Measurements from ENCODE around the gene USP6NL.
A peak's percentile ranks its signal among the peaks of the same experiment; 100 is the strongest.
"Not testable (repeated sequence)": the region's sequence is repeated elsewhere in the genome, so short reads cannot be mapped to it uniquely, and the experiment has no call there.

USP6NL gene

DNA sequence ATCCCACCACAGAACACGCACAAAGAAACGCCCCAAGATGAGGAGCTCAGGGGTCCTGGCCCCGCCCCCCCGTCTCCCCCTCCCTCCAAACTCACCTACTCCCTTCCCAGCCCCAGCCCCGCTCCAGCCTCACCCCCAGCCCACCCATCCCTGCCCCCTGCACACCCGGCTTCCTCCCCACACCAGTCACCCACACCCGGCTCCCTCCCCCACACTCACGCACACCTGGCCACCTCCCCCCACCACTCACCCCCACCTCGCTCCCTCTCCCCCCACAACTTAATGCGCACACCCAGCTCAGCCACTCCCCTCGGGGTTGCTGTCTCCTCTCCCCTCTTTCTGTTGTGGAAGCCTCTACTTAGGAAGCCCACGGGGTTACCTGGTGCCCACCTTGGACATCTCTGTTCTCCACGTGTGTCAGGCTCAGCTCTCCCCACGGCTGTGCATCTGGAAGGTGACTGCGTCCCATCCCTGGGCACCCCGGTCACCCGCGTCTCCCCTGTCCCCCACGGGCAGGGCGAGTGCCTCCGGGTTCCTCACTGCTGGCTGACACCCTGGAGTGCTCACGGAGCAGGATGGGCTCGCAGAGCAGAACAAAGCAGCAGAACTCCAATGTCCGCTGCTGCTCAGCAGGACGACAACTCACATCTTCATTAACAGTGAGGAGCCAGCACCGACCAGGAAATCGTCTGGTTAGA is 166.8 kb downstream of the USP6NL start:
- DNase-seq (ENCODE audit: low read depth) = no peak

DNA sequence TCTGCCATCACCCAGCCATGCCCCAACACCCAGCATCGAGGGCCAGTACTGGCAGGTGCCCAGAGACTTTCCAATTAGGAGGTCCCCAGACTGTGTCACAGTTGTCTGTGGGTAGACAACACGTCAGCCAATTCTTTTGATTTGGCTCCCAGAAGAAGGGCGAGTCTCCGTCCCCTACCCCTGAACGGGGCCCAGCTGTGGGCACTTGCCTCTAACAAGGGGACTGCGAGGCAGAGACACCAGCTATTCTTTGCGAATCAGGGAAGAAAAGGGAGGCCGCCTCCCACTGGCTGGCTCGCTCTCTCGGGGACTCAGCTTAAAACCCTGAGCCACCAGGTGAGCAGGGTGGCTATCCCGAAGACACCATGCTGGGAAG is 167.3 kb downstream of the USP6NL start:
- no peak for DNase-seq (ENCODE audit: low read depth)

DNA sequence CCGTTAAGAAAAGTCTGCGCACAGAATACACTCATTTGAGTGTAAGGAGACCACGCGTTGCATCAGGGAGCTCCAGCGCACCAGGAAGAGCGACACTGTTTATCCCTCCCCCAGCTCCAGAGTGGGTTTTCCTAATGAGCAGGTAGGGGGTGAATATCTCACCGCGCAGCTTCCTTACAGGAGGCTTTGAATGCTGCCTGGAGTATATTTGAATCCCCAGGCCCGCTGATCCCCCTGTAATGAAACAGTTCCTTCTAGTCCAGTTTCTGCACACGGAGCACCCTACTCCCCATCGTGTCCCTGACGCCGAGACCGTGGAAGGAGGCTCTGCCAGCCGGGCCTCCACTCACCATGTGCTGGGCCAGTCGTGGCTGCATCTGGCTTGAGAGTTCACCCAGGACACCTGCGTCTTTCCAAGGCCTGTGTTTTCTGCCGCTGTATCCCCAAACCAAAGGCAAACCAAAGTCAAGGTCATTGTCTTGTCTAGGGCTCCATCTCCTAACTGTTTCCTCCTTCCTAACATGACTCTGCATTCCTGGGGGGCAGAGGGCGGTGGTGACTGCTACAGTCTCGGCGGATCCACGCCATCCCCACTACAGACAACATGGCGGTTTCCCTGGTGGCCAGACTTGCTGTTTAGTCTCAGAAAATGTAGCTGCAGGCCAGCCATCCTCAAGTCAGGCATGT is 167.8 kb downstream of the USP6NL start:
- DNase-seq (ENCODE audit: low read depth) = no peak

- no peak for DNase-seq (ENCODE audit: low read depth)
These were observed 169.3 kb downstream of the USP6NL start for GRCh38 chr10:11442001-11442773.

GRCh38 chr10:11441151-11441535 is 170.3 kb downstream of the USP6NL start:
- DNase-seq (ENCODE audit: low read depth) = no peak

GRCh38 chr10:11440250-11441150 is 170.9 kb downstream of the USP6NL start:
- DNase-seq (ENCODE audit: low read depth) = no peak

GRCh38 chr10:11439523-11440053 is 171.9 kb downstream of the USP6NL start:
- DNase-seq (ENCODE audit: low read depth) = no peak

GRCh38 chr10:11437391-11438142 is 173.9 kb downstream of the USP6NL start:
- DNase-seq (ENCODE audit: low read depth) = no peak

DNA sequence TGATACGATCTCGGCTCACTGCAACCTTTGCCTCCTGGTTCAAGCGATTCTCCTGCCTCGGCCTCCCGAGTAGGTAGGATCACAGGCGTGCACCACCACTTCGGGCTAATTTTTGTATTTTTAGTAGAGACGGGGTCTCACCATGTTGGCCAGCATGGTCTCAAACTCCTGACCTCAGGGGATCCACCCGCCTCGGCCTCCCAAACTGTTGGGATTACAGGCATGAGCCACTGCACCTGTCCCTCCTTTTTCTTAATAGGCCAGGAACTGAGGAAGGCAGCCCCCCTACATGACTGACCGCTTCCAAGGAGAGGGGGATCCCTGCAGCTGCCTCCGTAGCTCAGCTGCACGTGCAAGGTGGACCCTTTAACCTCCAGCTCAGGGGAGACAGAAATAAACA is 175.0 kb downstream of the USP6NL start:
- not testable (repeated sequence) for DNase-seq (ENCODE audit: low read depth)

DNA sequence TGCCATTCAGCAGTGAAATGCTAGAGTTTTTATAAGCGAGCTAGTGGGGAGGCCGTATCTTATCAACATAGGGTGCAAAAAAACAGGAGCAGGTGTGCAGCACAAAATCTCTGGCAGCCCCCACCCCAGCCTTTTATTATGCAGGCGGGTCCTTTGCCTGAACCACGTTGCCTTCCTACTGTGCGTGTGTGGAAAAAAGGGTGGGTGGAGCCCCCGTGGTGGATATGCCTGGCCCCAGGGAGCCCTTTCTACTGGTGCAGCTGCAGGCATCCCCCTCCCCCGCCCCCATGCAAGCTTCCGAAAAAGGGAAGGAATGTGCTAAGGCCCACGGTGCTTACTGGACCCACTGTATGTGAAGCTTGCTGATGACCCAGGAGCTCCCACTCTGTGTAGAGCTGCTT is 175.9 kb downstream of the USP6NL start:
- no peak for DNase-seq (ENCODE audit: low read depth)

DNA sequence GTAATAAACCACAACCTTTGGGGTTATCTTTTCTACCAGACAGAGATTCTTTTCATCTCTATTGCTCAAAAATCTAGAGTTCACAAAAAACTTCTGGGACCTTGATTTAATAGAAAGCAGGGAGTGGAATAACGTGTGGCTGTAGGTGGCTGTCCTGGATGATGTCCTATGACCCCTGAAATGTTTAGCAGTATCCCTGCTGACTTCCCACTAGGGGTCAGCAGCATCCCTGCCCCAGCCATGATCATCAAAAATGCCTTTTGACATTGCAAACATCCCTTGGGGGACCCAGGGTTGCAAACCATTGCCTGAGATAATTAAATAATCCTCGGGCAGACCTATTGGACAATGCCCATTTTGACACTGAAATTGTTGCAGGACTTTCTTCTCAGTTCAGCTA is 177.1 kb downstream of the USP6NL start:
- DNase-seq (ENCODE audit: low read depth) = peak; percentile 2

DNA sequence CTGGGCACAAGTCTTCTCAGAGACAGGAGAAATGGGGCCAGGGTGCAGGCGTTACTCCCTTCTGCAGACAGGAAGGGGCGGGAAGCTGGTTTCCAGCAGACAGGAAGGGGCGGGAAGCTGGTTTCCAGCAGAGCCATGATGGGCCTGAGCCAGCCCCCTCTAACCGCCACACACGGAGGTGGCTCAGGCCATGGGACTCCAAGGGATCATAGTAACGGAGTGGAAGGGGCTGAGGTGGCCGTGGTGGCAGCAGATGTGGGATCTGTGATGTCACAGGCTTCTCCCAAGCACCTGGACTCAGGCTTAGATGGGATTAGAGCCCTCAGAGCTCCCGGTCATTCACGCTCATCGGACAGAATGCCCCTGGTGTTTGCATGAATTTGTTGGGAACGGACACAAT is 177.8 kb downstream of the USP6NL start:
- no peak for DNase-seq (ENCODE audit: low read depth)

GRCh38 chr10:11431216-11431555 is 180.3 kb downstream of the USP6NL start:
- DNase-seq (ENCODE audit: low read depth) = no peak

DNA sequence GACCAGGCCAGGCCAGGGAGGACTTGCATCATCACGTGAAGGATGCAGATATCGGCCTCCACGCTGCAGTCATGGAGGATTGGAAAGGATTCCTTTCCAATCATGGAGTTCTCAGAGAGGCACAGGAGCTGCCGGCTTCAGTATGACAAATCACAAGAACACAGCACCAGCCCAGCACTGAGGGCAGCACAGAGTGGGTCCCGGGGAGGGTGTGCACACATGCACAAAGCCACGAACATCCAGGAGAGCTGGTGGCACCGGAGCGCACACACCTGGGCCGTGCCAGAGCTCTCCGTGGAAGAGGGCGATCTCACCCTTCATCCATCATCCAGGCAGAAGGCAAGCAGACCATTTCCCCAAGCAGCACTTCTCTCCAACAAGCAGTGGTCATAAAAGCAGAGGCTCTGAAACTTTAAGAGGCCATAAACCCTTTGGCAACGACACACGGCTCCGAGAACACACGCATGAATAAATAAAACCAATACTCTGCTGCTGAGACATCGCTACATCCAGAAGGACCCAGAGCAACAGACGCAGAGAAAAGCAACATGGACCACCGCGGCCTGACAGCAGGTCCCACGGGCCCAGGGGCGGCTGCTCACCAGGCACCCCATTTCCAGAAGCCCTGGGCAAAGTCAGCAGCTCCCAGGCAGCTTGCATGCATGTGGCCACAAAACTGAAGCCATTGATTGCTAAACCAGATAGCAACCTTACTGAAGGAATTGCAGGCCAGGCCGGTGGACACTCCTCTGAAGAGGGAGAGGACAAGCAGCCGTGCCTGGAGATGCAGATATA is 180.8 kb downstream of the USP6NL start:
- no peak for DNase-seq (ENCODE audit: low read depth)

- DNase-seq (ENCODE audit: low read depth) = no peak
These were observed 181.9 kb downstream of the USP6NL start for GRCh38 chr10:11429439-11430052.

DNA sequence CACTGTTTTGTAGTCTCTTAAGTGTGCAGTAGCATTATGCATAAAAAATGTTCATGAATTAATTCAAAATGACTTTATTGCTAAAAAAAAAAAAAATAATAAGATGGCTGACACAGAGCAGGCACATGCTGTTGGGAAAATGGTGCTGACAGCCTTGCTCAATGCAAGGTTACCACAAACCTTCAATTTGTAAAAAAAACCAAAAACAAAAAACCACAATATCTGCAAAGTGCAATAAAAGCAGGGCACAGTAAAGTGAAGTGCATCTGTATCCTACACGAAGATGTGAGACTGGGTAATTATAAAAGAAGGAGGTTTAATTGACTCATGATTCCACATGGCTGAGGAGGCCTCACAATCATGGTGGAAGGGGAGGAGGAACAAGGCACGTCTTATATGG is 185.8 kb downstream of the USP6NL start:
- DNase-seq (ENCODE audit: low read depth) = no peak

- DNase-seq (ENCODE audit: low read depth) = no peak
These were observed 186.2 kb downstream of the USP6NL start for GRCh38 chr10:11425296-11425610.

- DNase-seq (ENCODE audit: low read depth) = peak; percentile 53
These were observed 186.8 kb downstream of the USP6NL start for GRCh38 chr10:11424456-11425295.

GRCh38 chr10:11416974-11417373 is 194.5 kb downstream of the USP6NL start:
- DNase-seq (ENCODE audit: low read depth) = no peak
